Measurements from ENCODE around the gene VPS72.

- TF ChIP-seq, protein P1, sequence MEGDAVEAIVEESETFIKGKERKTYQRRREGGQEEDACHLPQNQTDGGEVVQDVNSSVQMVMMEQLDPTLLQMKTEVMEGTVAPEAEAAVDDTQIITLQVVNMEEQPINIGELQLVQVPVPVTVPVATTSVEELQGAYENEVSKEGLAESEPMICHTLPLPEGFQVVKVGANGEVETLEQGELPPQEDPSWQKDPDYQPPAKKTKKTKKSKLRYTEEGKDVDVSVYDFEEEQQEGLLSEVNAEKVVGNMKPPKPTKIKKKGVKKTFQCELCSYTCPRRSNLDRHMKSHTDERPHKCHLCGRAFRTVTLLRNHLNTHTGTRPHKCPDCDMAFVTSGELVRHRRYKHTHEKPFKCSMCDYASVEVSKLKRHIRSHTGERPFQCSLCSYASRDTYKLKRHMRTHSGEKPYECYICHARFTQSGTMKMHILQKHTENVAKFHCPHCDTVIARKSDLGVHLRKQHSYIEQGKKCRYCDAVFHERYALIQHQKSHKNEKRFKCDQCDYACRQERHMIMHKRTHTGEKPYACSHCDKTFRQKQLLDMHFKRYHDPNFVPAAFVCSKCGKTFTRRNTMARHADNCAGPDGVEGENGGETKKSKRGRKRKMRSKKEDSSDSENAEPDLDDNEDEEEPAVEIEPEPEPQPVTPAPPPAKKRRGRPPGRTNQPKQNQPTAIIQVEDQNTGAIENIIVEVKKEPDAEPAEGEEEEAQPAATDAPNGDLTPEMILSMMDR (IDR thresholded peaks at IDR 0.05): no peak
- no peak for TF ChIP-seq POLR2A (IDR thresholded peaks at IDR 0.05)
Observed at GRCh38 chr1:151134396-151134795, 55.6 kb downstream of the VPS72 start.

Data from heart left ventricle (tissue), 13 donors.